Kidney (tissue), 14 donors: ENCODE results near the gene DLG2. TPM values are rescaled to one million over a fixed set of nuclear protein-coding genes. Genes with fewer than 3 reads are reported as not detected.
A peak's percentile ranks its signal among the peaks of the same experiment; 100 is the strongest.

Experiments
- DNase-seq, 5 donors: peaks; one replicate each; pipeline ENCODE4 v3.0.0-alpha.2; 2013 to 2020
- FAIRE-seq: peaks from 2 replicates; lab custom pipeline; 2012; peaks lifted over from hg19 to GRCh38; lab: Jason Lieb, UNC
- H3K27ac ChIP-seq, 2 donors: one replicate each; pipeline ENCODE4 v1.7.0; 2013; ENCODE audit warnings: low read depth in 2 of 2, low read length in 2 of 2, inconsistent platforms in 1 of 2
- H3K27me3 ChIP-seq: one replicate; pipeline ENCODE4 v1.7.1; 2013; ENCODE audit warnings: low read length, inconsistent platforms; ENCODE audit not compliant: control insufficient read depth, insufficient read depth
- H3K36me3 ChIP-seq, 3 donors: one replicate each; pipeline versions ENCODE4 v1.7.0 to v1.7.1; 2013; ENCODE audit warnings: low read length in 3 of 3, control low read depth in 1 of 3, inconsistent platforms in 1 of 3; ENCODE audit not compliant: insufficient read depth in 3 of 3, control insufficient read depth in 2 of 3
- H3K4me1 ChIP-seq, 3 donors: one replicate each; pipeline versions ENCODE4 v1.7.0 to v1.7.1; 2013; ENCODE audit warnings: low read length in 3 of 3, inconsistent platforms in 1 of 3, low read depth in 1 of 3; ENCODE audit not compliant: control insufficient read depth in 2 of 3, insufficient read depth in 2 of 3
- H3K4me3 ChIP-seq, 3 donors: one replicate each; pipeline versions ENCODE4 v1.7.0 to v1.8.1; 2013; ENCODE audit warnings: low read length in 3 of 3, control low read depth in 1 of 3, inconsistent platforms in 1 of 3
- H3K9ac ChIP-seq, 3 donors: one replicate each; pipeline versions ENCODE4 v1.7.0 to v1.7.1; 2013; ENCODE audit warnings: low read length in 3 of 3, control low read depth in 1 of 3, inconsistent platforms in 1 of 3
- H3K9me3 ChIP-seq, 3 donors: one replicate each; pipeline versions ENCODE4 v1.7.0 to v1.7.1; 2013; ENCODE audit warnings: low read length in 3 of 3, control low read depth in 1 of 3, inconsistent platforms in 1 of 3; ENCODE audit not compliant: control insufficient read depth in 2 of 3, insufficient read depth in 1 of 3
- intact Hi-C: fragments of 100-400 bp; cut with DNase I; formaldehyde crosslinking; loops from one replicate; pipeline ENCODE4 v1.11.1; 2022
- polyA plus RNA-seq: library from polyadenylated mRNA; stranded (reverse); fragments of 350-450 nt; fragmentation: Illumina TruSeq; extraction: RNeasy Lipid Tissue Mini Kit (QIAGEN cat#74804); gene quantifications from one replicate; pipeline ENCODE4 v1.2.3, GENCODE V29; 2014; ENCODE audit warnings: low read depth, low replicate concordance; ENCODE audit not compliant: insufficient read depth
- total RNA-seq: library from RNA; stranded (reverse); fragmentation: NEBNext Ultra II Directional; extraction: Animal tissue kit (Norgen Biotek cat#: 25700); gene quantifications from one replicate; pipeline ENCODE4 v1.2.1, GENCODE V29; 2021
- TF ChIP-seq, protein P1 (sequence below): IDR thresholded peaks from 3 replicates; pipeline ENCODE4 v1.5.1; 2012; ENCODE audit warnings: mild to moderate bottlenecking, moderate library complexity, borderline replicate concordance; ENCODE audit not compliant: insufficient read depth; ENCODE audit errors: extremely low read depth
- donor health status: control.
- donor health status: control.
- donor health status: control.
- donor health status: control.
- donor health status: control.
- donor health status: DM: yes; HTN: yes; CAD: no.
- donor health status: Normal renal cell carcinoma (clear cell type).

The DLG2 gene
- total and polyA plus RNA-seq, 2 donors from 2014 or later = 2.9 to 7.2 TPM

- H3K9ac ChIP-seq = no peak overlapping the region
- intact Hi-C loops = no loop called here
- TF ChIP-seq, protein P1, sequence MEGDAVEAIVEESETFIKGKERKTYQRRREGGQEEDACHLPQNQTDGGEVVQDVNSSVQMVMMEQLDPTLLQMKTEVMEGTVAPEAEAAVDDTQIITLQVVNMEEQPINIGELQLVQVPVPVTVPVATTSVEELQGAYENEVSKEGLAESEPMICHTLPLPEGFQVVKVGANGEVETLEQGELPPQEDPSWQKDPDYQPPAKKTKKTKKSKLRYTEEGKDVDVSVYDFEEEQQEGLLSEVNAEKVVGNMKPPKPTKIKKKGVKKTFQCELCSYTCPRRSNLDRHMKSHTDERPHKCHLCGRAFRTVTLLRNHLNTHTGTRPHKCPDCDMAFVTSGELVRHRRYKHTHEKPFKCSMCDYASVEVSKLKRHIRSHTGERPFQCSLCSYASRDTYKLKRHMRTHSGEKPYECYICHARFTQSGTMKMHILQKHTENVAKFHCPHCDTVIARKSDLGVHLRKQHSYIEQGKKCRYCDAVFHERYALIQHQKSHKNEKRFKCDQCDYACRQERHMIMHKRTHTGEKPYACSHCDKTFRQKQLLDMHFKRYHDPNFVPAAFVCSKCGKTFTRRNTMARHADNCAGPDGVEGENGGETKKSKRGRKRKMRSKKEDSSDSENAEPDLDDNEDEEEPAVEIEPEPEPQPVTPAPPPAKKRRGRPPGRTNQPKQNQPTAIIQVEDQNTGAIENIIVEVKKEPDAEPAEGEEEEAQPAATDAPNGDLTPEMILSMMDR = no peak
Observed at GRCh38 chr11:84747871-84748270, 879.3 kb downstream of the DLG2 start.

GRCh38 chr11:84740050-84740449 lies 887.1 kb downstream of the DLG2 start:
- intact Hi-C loops = no loop called here
- Histone ChIP-seq H3K9me3 (peaks cover 0 to 2% (median 0%) of the 10 kb centered on the region in 3 donors), H3K27ac (no peak overlapping the region), H3K27me3 (no peaks in the 10 kb centered on the region), H3K4me3 (no peak overlapping the region), H3K9ac (no peak overlapping the region), H3K4me1 (no peaks in the 10 kb centered on the region), H3K36me3 (no peaks in the 10 kb centered on the region)
- TF ChIP-seq, protein P1 = no peak
- no peak for DNase-seq
- FAIRE-seq = no peak

More at GRCh38 chr11:84747871-84748270, 879.3 kb downstream of the DLG2 start:
- Histone ChIP-seq H3K4me1 (no peaks in the 10 kb centered on the region), H3K9me3 (no peaks in the 10 kb centered on the region), H3K36me3 (no peaks in the 10 kb centered on the region), H3K27ac (no peak overlapping the region), H3K4me3 (no peak overlapping the region), H3K27me3 (no peaks in the 10 kb centered on the region)
- DNase-seq (peak in 1 of 5 donors; percentile 4), FAIRE-seq (no peak)

GRCh38 chr11:84724256-84724655 lies 902.9 kb downstream of the DLG2 start:
- TF ChIP-seq, protein P1 = no peak
- H3K4me3 ChIP-seq = no peak overlapping the region
- intact Hi-C loops = no loop called here
- no peaks in the 10 kb centered on the region for H3K9me3 ChIP-seq
- H3K27ac ChIP-seq = no peak overlapping the region
- H3K4me1 ChIP-seq = peaks cover 0 to 2% (median 0%) of the 10 kb centered on the region in 3 donors
- no peak for DNase-seq
- no peaks in the 10 kb centered on the region for H3K36me3 ChIP-seq
- H3K27me3 ChIP-seq = no peaks in the 10 kb centered on the region
- FAIRE-seq = no peak
- H3K9ac ChIP-seq = no peak overlapping the region

- intact Hi-C loops = no loop called here
- H3K9me3 ChIP-seq = no peaks in the 10 kb centered on the region
- no peaks in the 10 kb centered on the region for H3K27me3 ChIP-seq
- TF ChIP-seq, protein P1 = no peak
- DNase-seq (peak in 1 of 5 donors; percentile 4), FAIRE-seq (no peak)
- no peak overlapping the region for H3K4me3 ChIP-seq
- H3K27ac ChIP-seq = no peak overlapping the region
- H3K36me3 ChIP-seq = no peaks in the 10 kb centered on the region
- peaks cover 0 to 2% (median 0%) of the 10 kb centered on the region in 3 donors for H3K4me1 ChIP-seq
- H3K9ac ChIP-seq = no peak overlapping the region
Observed at GRCh38 chr11:84722583-84723108, 904.5 kb downstream of the DLG2 start.
